SU-DHL-6 (cell line): ENCODE results near the gene LINGO3.

ENCODE experiments used
- EZH2phosphoT487 ChIP-seq: fragments of 200-600 bp; sonication (generic), shearing (Covaris generic); conservative IDR thresholded peaks from 2 replicates; pipeline ENCODE4 v1.6.1; 2018; ENCODE audit warnings: mild to moderate bottlenecking, antibody characterized with exemption, low read length, moderate library complexity, mixed read lengths
- TF ChIP-seq, protein P1 (sequence below): fragments of 200-600 bp; sonication (generic); IDR thresholded peaks from one replicate; pipeline ENCODE4 v1.5.1; 2017; ENCODE audit warnings: antibody characterized with exemption, mild to moderate bottlenecking, low read length, moderate library complexity; ENCODE audit not compliant: insufficient read depth, poor library complexity, severe bottlenecking

DNA sequence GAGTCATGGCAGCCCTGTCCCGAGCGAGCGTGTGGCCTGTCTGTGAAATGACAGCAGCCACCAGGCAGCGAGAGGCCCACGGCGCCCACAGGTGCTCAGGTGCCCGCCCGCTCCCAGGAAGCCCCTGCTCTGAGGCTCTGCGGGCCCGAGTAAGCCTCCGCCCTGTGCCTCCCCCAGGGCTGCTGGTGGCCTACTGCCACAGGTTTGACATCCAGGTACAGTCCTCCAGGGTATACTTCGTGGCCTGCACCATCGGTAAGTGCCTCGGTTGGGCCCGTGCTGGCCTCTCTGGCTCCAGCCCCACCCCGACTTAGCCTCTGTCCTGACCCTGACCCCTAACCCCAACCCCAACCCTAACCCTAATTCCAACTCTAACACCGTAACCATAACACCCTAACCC, 37.1 kb upstream of the LINGO3 start:
- TF ChIP-seq, protein P1, sequence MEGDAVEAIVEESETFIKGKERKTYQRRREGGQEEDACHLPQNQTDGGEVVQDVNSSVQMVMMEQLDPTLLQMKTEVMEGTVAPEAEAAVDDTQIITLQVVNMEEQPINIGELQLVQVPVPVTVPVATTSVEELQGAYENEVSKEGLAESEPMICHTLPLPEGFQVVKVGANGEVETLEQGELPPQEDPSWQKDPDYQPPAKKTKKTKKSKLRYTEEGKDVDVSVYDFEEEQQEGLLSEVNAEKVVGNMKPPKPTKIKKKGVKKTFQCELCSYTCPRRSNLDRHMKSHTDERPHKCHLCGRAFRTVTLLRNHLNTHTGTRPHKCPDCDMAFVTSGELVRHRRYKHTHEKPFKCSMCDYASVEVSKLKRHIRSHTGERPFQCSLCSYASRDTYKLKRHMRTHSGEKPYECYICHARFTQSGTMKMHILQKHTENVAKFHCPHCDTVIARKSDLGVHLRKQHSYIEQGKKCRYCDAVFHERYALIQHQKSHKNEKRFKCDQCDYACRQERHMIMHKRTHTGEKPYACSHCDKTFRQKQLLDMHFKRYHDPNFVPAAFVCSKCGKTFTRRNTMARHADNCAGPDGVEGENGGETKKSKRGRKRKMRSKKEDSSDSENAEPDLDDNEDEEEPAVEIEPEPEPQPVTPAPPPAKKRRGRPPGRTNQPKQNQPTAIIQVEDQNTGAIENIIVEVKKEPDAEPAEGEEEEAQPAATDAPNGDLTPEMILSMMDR = no peak
- TF ChIP-seq EZH2phosphoT487 = no peak
